GM12874 (cell line): Measurements from ENCODE around the gene SULT1A3.

Experiments
- CTCF ChIP-seq: IDR thresholded peaks from 2 replicates; pipeline ENCODE4 v1.5.1; 2011; ENCODE audit warnings: low read depth, mild to moderate bottlenecking, control low read depth, low read length, moderate library complexity; ENCODE audit not compliant: insufficient read depth

SULT1A3 gene

DNA sequence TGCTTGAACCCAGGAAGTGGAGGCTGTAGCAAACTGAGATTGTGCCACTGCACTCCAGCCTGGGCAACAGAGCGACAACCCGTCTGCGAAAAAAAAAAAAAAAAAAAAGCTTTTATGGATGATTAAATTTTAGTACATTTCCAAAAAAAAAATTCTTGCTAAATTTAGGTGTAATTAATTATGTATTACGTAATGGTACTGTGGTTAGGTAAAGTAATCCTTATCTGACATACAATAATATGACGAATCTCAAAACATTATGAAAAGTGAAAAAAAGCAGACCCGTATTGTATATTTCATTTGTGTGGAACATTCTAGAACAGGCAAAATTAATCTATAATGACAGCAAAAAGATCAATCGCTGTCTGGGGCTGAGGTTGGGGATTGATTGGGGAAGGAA lies 26.0 kb upstream of the SULT1A3 start:
- TF ChIP-seq CTCF = no peak

DNA sequence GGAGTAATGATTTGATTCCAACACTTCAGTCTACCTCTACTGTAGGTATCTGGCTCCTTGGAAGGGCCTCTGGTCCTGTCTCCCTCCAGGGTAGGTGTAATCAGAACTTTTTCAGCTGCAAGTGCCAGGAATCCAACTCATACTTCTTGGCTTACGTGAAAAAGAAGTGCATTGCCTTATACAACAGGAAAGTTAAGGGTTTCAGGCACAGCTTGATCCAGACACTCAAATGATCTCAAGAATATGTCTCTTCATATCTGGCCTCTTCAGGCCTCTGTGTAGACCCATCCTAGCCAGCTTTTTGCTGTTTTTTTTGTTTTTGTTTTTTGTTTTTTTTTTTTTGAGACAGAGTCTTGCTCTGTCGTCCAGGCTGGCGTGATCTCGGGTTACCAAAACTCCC lies 19.9 kb upstream of the SULT1A3 start:
- no peak for TF ChIP-seq CTCF

DNA sequence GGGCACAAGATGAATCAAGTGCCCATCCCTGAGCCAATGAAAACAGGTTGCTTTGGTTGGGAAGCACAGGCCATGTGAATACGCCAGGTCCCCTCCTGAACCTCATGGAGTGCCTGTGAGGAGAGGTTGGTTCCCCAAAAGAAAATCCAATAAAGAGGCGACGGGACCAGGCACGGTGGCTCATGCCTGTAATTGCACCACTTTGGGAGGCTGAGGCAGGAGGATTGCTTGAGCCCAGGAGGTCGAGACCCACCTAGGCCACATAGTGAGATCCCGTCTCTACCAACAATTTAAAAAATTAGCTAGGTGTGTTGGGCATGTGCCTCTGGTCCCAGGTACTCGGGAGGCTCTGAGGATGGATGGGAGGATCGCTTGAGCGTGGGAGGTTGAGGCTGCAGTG lies 19.1 kb upstream of the SULT1A3 start:
- no peak for TF ChIP-seq CTCF

- no peak for TF ChIP-seq CTCF
These were observed 18.3 kb upstream of the SULT1A3 start for GRCh38 chr16:30180741-30181140.

DNA sequence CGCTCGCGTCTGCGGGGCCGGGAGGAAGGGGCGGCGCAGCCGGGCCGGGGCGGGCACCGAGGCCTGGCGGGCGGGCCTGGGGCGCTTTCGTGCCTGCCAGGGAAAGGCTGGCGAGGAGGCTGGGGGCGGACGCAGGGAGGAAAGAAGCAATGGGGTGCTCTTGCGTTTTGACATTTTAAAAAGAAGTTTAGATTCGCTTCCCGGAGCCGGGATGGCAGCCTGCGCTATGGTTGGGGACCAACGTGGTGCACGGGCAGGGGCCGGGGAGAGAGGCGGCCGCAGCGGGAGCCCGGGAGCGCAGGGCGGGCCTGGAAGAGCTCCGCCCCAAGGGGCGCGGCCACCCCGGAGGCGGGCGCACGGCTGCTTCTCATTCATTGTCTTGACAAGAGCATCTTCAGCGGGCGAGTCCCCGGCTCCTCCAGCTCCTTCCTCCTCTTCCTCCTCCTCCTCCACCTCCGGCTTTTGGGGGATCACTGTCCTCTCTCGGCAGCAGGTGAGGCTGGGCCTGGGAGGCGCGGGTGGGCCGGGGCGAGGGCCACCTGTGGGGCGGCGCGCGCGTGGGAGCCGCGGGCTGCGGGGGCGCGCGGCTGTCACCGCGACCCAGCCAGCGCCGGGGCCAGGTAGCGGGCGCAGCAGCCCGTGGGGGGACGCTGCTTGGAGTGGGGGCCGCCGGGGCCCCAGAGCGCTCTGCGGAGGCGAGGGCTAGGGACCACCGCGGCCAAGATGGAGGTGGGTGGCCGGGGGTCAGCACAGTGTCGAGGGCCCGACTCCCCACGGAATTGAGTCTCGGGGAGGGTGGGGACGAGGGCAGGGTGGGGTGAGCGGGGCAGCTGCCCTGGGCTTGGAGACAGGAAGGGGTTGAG lies 15.6 kb upstream of the SULT1A3 start, which contains the start of gene CORO1A:
TSS of gene CORO1A (plus strand) at position 370 of the 863 bp plus-strand sequence. CDS start 1,608 bp downstream, outside the sequence.
- no peak for TF ChIP-seq CTCF

DNA sequence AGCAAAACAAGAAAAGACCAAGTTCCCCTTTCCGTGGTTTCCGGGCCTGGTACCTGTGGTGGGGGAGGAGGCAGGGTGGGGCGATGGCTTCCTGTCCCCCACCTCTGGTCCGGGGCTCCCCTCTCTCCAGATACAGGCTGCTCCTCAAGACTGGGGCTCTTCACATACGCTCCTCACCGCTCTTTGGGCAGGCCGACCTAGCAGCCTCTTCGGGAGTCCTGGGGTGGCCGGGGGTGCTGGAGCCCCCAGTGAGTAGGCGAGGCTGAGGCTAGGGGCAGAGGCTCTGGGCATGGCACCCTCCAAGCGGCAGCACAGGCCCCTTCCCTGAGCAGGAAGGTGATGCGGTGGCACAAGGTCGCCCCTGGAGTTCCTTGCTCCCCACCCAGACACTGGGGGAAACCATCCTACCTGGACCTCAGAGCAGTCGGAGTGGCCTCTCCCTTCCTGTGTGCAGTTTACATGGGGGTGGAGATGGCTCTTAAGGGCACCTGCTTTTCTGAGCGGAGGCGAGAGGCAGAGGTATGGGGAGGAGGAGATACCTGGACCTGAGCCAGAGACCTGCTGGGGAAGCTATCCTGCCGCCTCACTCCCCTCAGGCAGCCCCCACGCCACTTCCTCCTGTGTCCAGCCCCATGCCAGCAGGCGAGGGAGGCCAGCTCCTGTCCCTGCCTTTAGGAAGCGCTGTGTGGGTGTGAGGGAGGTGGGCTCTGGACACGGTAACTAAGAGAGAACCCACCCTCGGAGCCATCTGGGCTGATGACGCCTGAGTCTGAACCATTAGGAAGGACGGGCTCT lies 14.8 kb upstream of the SULT1A3 start:
- no peak for TF ChIP-seq CTCF

DNA sequence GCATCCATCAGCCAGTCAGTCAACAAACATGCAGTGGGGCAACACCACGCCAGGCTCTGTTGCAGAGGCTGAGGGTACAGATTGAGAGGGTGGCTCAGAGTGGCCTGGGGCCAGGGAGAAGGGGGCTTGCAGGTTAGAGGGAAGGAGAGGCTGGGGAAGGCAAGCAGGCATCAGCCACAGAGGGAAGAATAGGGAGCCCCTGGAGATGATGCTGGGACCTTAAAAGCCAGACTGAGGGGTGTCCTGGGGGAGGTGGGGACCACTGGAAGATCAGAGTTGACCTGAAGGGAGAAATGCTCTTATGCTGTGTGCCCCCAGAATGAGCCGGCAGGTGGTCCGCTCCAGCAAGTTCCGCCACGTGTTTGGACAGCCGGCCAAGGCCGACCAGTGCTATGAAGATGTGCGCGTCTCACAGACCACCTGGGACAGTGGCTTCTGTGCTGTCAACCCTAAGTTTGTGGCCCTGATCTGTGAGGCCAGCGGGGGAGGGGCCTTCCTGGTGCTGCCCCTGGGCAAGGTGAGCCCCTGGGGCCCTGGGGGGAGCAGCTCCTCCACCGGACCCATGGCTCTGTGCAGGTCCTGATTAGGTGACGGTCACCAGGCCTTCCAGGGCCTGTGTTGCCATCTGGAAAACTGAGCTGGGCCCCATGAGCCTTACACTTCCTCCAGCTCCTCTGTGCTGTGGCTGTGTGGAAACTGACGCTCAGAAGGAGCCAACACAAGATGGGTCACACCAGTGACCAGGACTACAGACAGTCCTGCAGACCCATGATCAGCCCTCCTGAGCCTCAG lies 14.0 kb upstream of the SULT1A3 start:
- no peak for TF ChIP-seq CTCF
